ENCODE measurements around the gene MROH9. TPM values are rescaled to one million over a fixed set of nuclear protein-coding genes. Genes with fewer than 3 reads are reported as not detected.
A peak's percentile ranks its signal among the peaks of the same experiment; 100 is the strongest.

The MROH9 gene
- total and polyA plus RNA-seq, 2 experiments from 2014 or later: 0.16 TPM; not detected in 1

DNA sequence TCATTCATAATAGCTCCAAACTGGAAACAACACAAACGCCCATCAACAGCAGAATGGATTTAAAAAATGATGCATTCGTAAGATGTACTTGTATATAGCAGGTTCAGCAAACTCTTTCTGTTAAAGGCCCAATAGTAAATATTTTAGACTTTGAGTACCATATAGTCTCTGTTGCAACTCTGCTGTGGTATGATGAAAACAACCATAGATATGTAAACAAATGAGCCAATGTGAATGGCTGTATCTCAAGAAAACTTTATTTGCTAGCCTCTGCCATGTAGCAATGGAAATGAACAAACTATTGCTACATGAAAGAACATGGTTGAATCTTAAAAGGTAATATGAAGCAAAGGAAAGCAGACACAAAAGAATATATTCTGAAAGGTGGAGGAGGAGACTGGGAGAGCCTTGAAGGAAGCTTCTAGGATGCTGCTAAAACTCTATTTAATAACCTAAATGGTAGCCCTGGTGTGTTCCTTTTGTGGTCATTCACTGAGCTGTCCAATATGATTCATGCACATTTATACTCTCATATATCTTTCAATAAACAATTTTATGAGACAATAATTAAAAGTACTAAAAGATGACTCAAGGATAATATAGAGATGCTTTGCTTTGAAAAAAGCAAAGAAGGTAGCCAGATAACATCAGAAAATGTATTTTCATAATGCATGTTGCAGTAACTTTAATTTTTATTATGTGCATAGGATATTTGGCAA, 126.2 kb downstream of the MROH9 start:
- Histone ChIP-seq H3F3A (ENCODE audit: insufficient read depth) (no peaks in the 10 kb centered on the region), H3K27ac (no peak overlapping the region), H3K9me3 (ENCODE audit: low read depth) (no peaks in the 10 kb centered on the region), H3K4me1 (ENCODE audit: insufficient read depth) (no peaks in the 10 kb centered on the region), H3K4me3 (no peak overlapping the region), H3K9me2 (ENCODE audit: insufficient read depth) (no peaks in the 10 kb centered on the region), H3K9ac (no peak overlapping the region), H3K79me2 (ENCODE audit: insufficient read depth) (no peaks in the 10 kb centered on the region), H3K27me3 (replicated peaks; ENCODE audit: insufficient read depth) (no peaks in the 10 kb centered on the region), H3K36me3 (ENCODE audit: low read depth) (no peaks in the 10 kb centered on the region), H4K20me1 (ENCODE audit: insufficient read depth) (no peaks in the 10 kb centered on the region), H2AFZ (no peak overlapping the region), H3K4me2 (ENCODE audit: unreplicated experiment) (no peak overlapping the region)
- WGBS, 2 experiments (ENCODE audit: low coverage in 1 of 2, low lambda C conversion rate in 2 of 2, missing lambda C conversion rate in 2 of 2): 42 to 63% methylated on average over 2 of the region's 2 CpGs
- DNase-seq: no peak
- TF ChIP-seq EZH2 (IDR thresholded peaks at IDR 0.05; ENCODE audit: insufficient read depth, poor library complexity, severe bottlenecking) (no peak), EZH2phosphoT487 (IDR thresholded peaks at IDR 0.05; ENCODE audit: insufficient read depth, low read depth) (no peak)
- in situ Hi-C loops (cut with MboI): no loop called here

DNA sequence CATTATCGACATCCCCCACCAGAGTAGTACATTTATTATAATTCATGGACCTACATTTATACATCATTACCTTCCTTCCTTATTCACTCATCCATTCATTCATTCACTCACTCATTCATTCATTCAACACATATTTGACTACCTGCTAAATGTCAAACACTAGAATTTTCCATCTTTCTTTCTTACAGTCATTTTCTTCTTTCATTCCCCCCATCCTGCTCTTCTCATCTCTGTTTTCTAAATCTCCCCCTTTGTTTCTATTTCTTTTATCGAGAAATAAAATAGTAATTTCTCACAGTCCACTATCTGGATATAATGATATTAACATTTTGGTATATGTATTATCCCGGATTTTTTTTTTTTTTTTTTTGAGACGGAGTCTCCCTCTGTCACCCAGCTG, 127.6 kb downstream of the MROH9 start:
- H4K20me1 ChIP-seq (ENCODE audit: insufficient read depth): no peaks in the 10 kb centered on the region
- no peaks in the 10 kb centered on the region for H3K4me1 ChIP-seq (ENCODE audit: insufficient read depth)
- DNase-seq: no peak
- no peak overlapping the region for H3K4me2 ChIP-seq (ENCODE audit: unreplicated experiment)
- H3K4me3 ChIP-seq: no peak overlapping the region
- in situ Hi-C loops (cut with MboI): no loop called here
- 43 to 45% methylated on average over 4 of the region's 4 CpGs for WGBS, 2 experiments (ENCODE audit: low coverage in 1 of 2, low lambda C conversion rate in 2 of 2, missing lambda C conversion rate in 2 of 2)
- no peaks in the 10 kb centered on the region for H3F3A ChIP-seq (ENCODE audit: insufficient read depth)
- H3K36me3 ChIP-seq (ENCODE audit: low read depth): no peaks in the 10 kb centered on the region
- H3K27ac ChIP-seq: no peak overlapping the region
- TF ChIP-seq EZH2 (IDR thresholded peaks at IDR 0.05; ENCODE audit: insufficient read depth, poor library complexity, severe bottlenecking) (no peak), EZH2phosphoT487 (IDR thresholded peaks at IDR 0.05; ENCODE audit: insufficient read depth, low read depth) (no peak)
- no peaks in the 10 kb centered on the region for H3K27me3 ChIP-seq (replicated peaks; ENCODE audit: insufficient read depth)
- no peak overlapping the region for H3K9ac ChIP-seq
- H3K79me2 ChIP-seq (ENCODE audit: insufficient read depth): no peaks in the 10 kb centered on the region
- no peaks in the 10 kb centered on the region for H3K9me2 ChIP-seq (ENCODE audit: insufficient read depth)
- no peak overlapping the region for H2AFZ ChIP-seq
- no peaks in the 10 kb centered on the region for H3K9me3 ChIP-seq (ENCODE audit: low read depth)

DNA sequence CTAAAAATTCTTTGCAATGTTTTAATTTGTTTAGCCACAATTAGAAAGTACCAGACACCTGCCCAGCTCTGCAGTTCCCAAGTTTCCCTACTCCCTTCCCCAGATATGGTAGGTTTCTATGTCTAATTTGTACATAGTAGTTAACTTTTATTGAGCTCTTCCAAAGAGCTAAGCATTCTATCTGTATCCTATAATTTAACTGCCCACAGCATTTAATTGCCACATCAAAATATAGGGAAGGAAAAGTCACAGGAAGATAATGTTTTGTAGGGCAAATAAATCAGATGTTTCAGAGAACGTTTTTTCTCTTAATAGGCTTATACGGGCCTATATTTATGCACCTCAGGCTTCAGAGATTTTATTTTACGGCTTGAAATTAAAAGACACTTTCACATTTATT, 139.7 kb downstream of the MROH9 start:
- H3K79me2 ChIP-seq (ENCODE audit: insufficient read depth): no peaks in the 10 kb centered on the region
- H2AFZ ChIP-seq: no peak overlapping the region
- H3K4me1 ChIP-seq (ENCODE audit: insufficient read depth): no peaks in the 10 kb centered on the region
- H3F3A ChIP-seq (ENCODE audit: insufficient read depth): no peaks in the 10 kb centered on the region
- no peaks in the 10 kb centered on the region for H3K27me3 ChIP-seq (replicated peaks; ENCODE audit: insufficient read depth)
- H3K9ac ChIP-seq: no peak overlapping the region
- H3K4me2 ChIP-seq (ENCODE audit: unreplicated experiment): no peak overlapping the region
- TF ChIP-seq EZH2phosphoT487 (IDR thresholded peaks at IDR 0.05; ENCODE audit: insufficient read depth, low read depth) (no peak), EZH2 (IDR thresholded peaks at IDR 0.05; ENCODE audit: insufficient read depth, poor library complexity, severe bottlenecking) (no peak)
- no peaks in the 10 kb centered on the region for H3K9me3 ChIP-seq (ENCODE audit: low read depth)
- no peak overlapping the region for H3K27ac ChIP-seq
- H4K20me1 ChIP-seq (ENCODE audit: insufficient read depth): no peaks in the 10 kb centered on the region
- H3K36me3 ChIP-seq (ENCODE audit: low read depth): no peaks in the 10 kb centered on the region
- no peaks in the 10 kb centered on the region for H3K9me2 ChIP-seq (ENCODE audit: insufficient read depth)
- in situ Hi-C loops (cut with MboI): no loop called here
- no peak overlapping the region for H3K4me3 ChIP-seq
- no peak for DNase-seq
- 29% methylated on average over 3 of the region's 3 CpGs for WGBS, 2 experiments (ENCODE audit: low coverage in 1 of 2, low lambda C conversion rate in 2 of 2, missing lambda C conversion rate in 2 of 2)

DNA sequence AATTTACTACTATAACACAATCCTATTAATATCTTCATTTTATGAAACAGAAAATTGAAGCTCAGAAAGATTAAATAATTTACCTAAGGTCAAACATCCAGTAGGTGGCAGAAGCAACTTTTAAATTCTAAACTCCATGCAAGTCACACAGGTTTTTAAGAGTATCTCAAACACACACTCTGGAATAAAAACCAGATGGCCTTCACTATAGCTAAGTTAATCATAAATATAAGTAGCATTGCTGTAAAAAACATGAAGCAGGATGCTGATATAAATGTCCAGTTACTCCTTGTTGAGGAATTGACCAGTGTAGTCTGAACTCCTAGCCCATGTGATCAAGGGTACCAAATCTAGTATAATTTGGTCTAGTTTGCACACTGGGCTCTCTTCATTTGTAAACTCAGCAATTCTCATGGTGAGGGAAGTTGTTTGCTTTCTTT, 146.0 kb downstream of the MROH9 start:
- Histone ChIP-seq H3K9me2 (ENCODE audit: insufficient read depth) (no peaks in the 10 kb centered on the region), H3K79me2 (ENCODE audit: insufficient read depth) (no peaks in the 10 kb centered on the region), H3K36me3 (ENCODE audit: low read depth) (no peaks in the 10 kb centered on the region), H2AFZ (no peak overlapping the region), H3K9ac (no peak overlapping the region), H3K9me3 (ENCODE audit: low read depth) (no peaks in the 10 kb centered on the region), H3K4me1 (ENCODE audit: insufficient read depth) (no peaks in the 10 kb centered on the region), H3K27me3 (replicated peaks; ENCODE audit: insufficient read depth) (peaks cover 6% of the 10 kb centered on the region; the same call in 1 of the 2 replicates), H3K27ac (no peak overlapping the region), H4K20me1 (ENCODE audit: insufficient read depth) (no peaks in the 10 kb centered on the region), H3K4me2 (ENCODE audit: unreplicated experiment) (no peak overlapping the region), H3K4me3 (no peak overlapping the region), H3F3A (ENCODE audit: insufficient read depth) (no peaks in the 10 kb centered on the region)
- TF ChIP-seq EZH2phosphoT487 (IDR thresholded peaks at IDR 0.05; ENCODE audit: insufficient read depth, low read depth): no peak
- TF ChIP-seq EZH2 (IDR thresholded peaks at IDR 0.05; ENCODE audit: insufficient read depth, poor library complexity, severe bottlenecking): no peak
- DNase-seq: peak; percentile 47
- in situ Hi-C loops (cut with MboI): loop anchor here (10.0 kb wide), 2 partner anchors 143 to 233 kb away; partner anchors contain the start of gene FMO4
